HepG2 (cell line): ENCODE results near the gene MFSD6. TPM values are rescaled to one million over a fixed set of nuclear protein-coding genes. Genes with fewer than 3 reads are reported as not detected.

ENCODE experiments used
- ATAC-seq: fragments of 200-7000 bp; cut with Tn5 transposase; 3 replicates; pipeline ENCODE4 v1.9.1; 2020; ENCODE audit warnings: mild to moderate bottlenecking, moderate library complexity
- BruUV-seq: library from RNA; stranded (reverse); fragments of 400-500 nt; replicated peaks from 2 replicates; lab custom pipeline; 2021; lab: Mats Ljungman, UMichigan
- CTCF ChIA-PET: fragments of 300-600 bp; formaldehyde crosslinking; extraction: SDS; loops from one replicate; lab custom pipeline; 2021; ENCODE audit warnings: low total read pairs, inconsistent platforms, low intra/inter-chr PET ratio; lab: Yijun Ruan, JAX
- POLR2A ChIA-PET: fragments of 350-600 bp; sonication (Branson Sonifier 250); formaldehyde crosslinking; loops from one replicate; lab custom pipeline; 2020; ENCODE audit warnings: antibody characterized with exemption, inconsistent platforms; lab: Yijun Ruan, JAX
- DNase-seq: peaks from one replicate; pipeline ENCODE4 v3.0.0-alpha.2; 2015; ENCODE audit warnings: low spot score
- FAIRE-seq: peaks from 3 replicates; lab custom pipeline; 2011; peaks lifted over from hg19 to GRCh38; lab: Jason Lieb, UNC
- H2AFZ ChIP-seq: one replicate; pipeline ENCODE4 v1.6.1; 2011; ENCODE audit warnings: low read length, inconsistent platforms
- H3K27ac ChIP-seq: fragments of 300-600 bp; 3 replicates; pipeline ENCODE4 v1.8.0; 2011; ENCODE audit warnings: mixed run types, mild to moderate bottlenecking, mixed read lengths, low read length, inconsistent platforms; ENCODE audit not compliant: insufficient read depth; ENCODE audit errors: extremely low read length
- H3K27me3 ChIP-seq, 2 experiments: fragments of 200-600 bp in 1 of 2; 2 replicates in 1 of 2; 3 replicates in 1 of 2; pipeline versions ENCODE4 v1.6.0 to v1.8.0; 2011; ENCODE audit warnings: low read length in 2 of 2, mild to moderate bottlenecking in 2 of 2, moderate library complexity in 2 of 2, inconsistent platforms in 1 of 2; ENCODE audit not compliant: insufficient read depth in 2 of 2, control insufficient read depth in 1 of 2
- H3K36me3 ChIP-seq, 2 experiments: fragments of 200-600 bp in 1 of 2; replicated peaks in 1 of 2; 2 replicates in 1 of 2; 3 replicates in 1 of 2; pipeline versions ENCODE4 v1.5.1 to v1.8.0; 2011; ENCODE audit warnings: low read length in 2 of 2, inconsistent platforms in 1 of 2; ENCODE audit not compliant: insufficient read depth in 2 of 2, control insufficient read depth in 1 of 2
- H3K4me1 ChIP-seq: 2 replicates; pipeline ENCODE4 v1.5.1; 2012; ENCODE audit warnings: low read length, inconsistent platforms; ENCODE audit not compliant: insufficient read depth
- H3K4me2 ChIP-seq: 2 replicates; pipeline ENCODE4 v1.6.0; 2011; ENCODE audit warnings: low read depth, low read length, inconsistent platforms
- H3K4me3 ChIP-seq, 3 experiments: fragments of 200-600 bp in 1 of 3; sonication (generic), shearing (Covaris generic) in 1 of 3; replicated peaks in 1 of 3; 2 replicates each; pipeline ENCODE4 v1.5.1; 2011 to 2016; ENCODE audit warnings: low read length in 3 of 3, inconsistent platforms in 2 of 3, low read depth in 2 of 3, mild to moderate bottlenecking in 2 of 3, control low read depth in 1 of 3, mixed read lengths in 1 of 3; ENCODE audit not compliant: insufficient read depth in 1 of 3
- H3K79me2 ChIP-seq: one replicate; pipeline ENCODE4 v1.6.1; 2011; ENCODE audit warnings: low read length, inconsistent platforms; ENCODE audit not compliant: insufficient read depth
- H3K9ac ChIP-seq: 2 replicates; pipeline ENCODE4 v1.6.0; 2011; ENCODE audit warnings: mild to moderate bottlenecking, low read depth, low read length, inconsistent platforms; ENCODE audit not compliant: insufficient read depth
- H3K9me3 ChIP-seq: 2 replicates; pipeline ENCODE4 v1.5.1; 2012; ENCODE audit warnings: mild to moderate bottlenecking, low read length
- H4K20me1 ChIP-seq: 2 replicates; pipeline ENCODE4 v1.6.0; 2011; ENCODE audit warnings: inconsistent platforms, mild to moderate bottlenecking, low read length, moderate library complexity; ENCODE audit not compliant: insufficient read depth
- ATF4 ChIP-seq, 2 experiments: fragments of 450-650 bp in 1 of 2; sonication (generic) in 1 of 2; formaldehyde crosslinking; IDR thresholded peaks; 2 replicates each; pipeline versions ENCODE4 v1.5.0 to v1.8.0; 2020 to 2022; ENCODE audit warnings: mild to moderate bottlenecking in 1 of 2, missing genetic modification reagents in 1 of 2
- CENPBD1 ChIP-seq: sonication (generic); formaldehyde crosslinking; IDR thresholded peaks from 2 replicates; pipeline ENCODE4 v1.8.0; 2022; ENCODE audit warnings: missing genetic modification reagents, low read depth, mild to moderate bottlenecking, borderline replicate concordance
- DRAP1 ChIP-seq: IDR thresholded peaks from 2 replicates; pipeline ENCODE4 v1.6.1; 2016; ENCODE audit warnings: missing genetic modification reagents, missing compliant biosample characterization
- FOSL2 ChIP-seq: sonication (generic); formaldehyde crosslinking; IDR thresholded peaks from 2 replicates; pipeline ENCODE4 v1.4.0; 2020; ENCODE audit warnings: missing genetic modification reagents
- KLF6 ChIP-seq: IDR thresholded peaks from 2 replicates; pipeline ENCODE4 v1.8.0; 2016; ENCODE audit warnings: missing biosample characterization, missing genetic modification reagents
- MTF1 ChIP-seq: sonication (generic); formaldehyde crosslinking; IDR thresholded peaks from 2 replicates; pipeline ENCODE4 v1.5.0; 2020; ENCODE audit warnings: missing genetic modification reagents
- MYC ChIP-seq: sonication (generic); formaldehyde crosslinking; IDR thresholded peaks from 2 replicates; pipeline ENCODE4 v1.9.0; 2021; ENCODE audit warnings: missing genetic modification reagents, borderline replicate concordance
- NFRKB ChIP-seq: fragments of 450-650 bp; IDR thresholded peaks from 2 replicates; pipeline ENCODE4 v1.6.1; 2017
- NR2F2 ChIP-seq: IDR thresholded peaks from 2 replicates; pipeline ENCODE4 v1.6.1; 2012; ENCODE audit warnings: low read depth, inconsistent platforms, borderline replicate concordance
- PITX1 ChIP-seq: sonication (generic); formaldehyde crosslinking; IDR thresholded peaks from 2 replicates; pipeline ENCODE4 v1.5.1; 2020; ENCODE audit warnings: mild to moderate bottlenecking, missing genetic modification reagents
- RBM39 ChIP-seq: fragments of 200-400 bp; formaldehyde crosslinking; IDR thresholded peaks from one replicate; pipeline ENCODE4 v1.6.1; 2018; ENCODE audit warnings: antibody characterized with exemption, mild to moderate bottlenecking, low read depth, low read length; ENCODE audit not compliant: poor library complexity, severe bottlenecking
- SNAPC2 ChIP-seq: sonication (generic); formaldehyde crosslinking; IDR thresholded peaks from 2 replicates; pipeline ENCODE4 v1.8.1; 2022; ENCODE audit warnings: mild to moderate bottlenecking, missing genetic modification reagents
- SP2 ChIP-seq: sonication (generic); formaldehyde crosslinking; IDR thresholded peaks from 2 replicates; pipeline ENCODE4 v1.5.1; 2020; ENCODE audit warnings: mild to moderate bottlenecking, missing genetic modification reagents
- XRCC5 ChIP-seq: fragments of 200-400 bp; formaldehyde crosslinking; optimal IDR thresholded peaks from 2 replicates; pipeline ENCODE3; 2017; ENCODE audit warnings: mild to moderate bottlenecking, low read length
- ZNF33A ChIP-seq: sonication (generic); formaldehyde crosslinking; IDR thresholded peaks from 2 replicates; pipeline ENCODE4 v1.5.1; 2020; ENCODE audit warnings: missing genetic modification reagents, mild to moderate bottlenecking, moderate library complexity, borderline replicate concordance
- ZNF781 ChIP-seq: sonication (generic); formaldehyde crosslinking; IDR thresholded peaks from 2 replicates; pipeline ENCODE4 v1.5.1; 2020; ENCODE audit warnings: borderline replicate concordance, mild to moderate bottlenecking, missing genetic modification reagents; ENCODE audit errors: not compliant biosample characterization
- ZNF782 ChIP-seq: sonication (generic); formaldehyde crosslinking; IDR thresholded peaks from 2 replicates; pipeline ENCODE4 v1.4.0; 2020; ENCODE audit warnings: missing genetic modification reagents, mild to moderate bottlenecking, borderline replicate concordance
- WGBS: methylation state at CpG from one replicate; pipeline ENCODE4 v1.1.6; 2017; ENCODE audit warnings: low lambda C conversion rate; 5-methylcytosine and 5-hydroxymethylcytosine counted together
- in situ Hi-C: cut with HindIII; loops from 2 replicates; pipeline ENCODE4 v1.10.0; 2017; ENCODE audit warnings: low pct_unique_long_range_greater_than_20kb; ENCODE audit not compliant: extremely low pct_ligation_motif_present
- intact Hi-C: fragments of 100-400 bp; cut with micrococcal nuclease; formaldehyde crosslinking; loops from one replicate; pipeline ENCODE4 v1.10.0; 2022; ENCODE audit not compliant: unreplicated experiment
- polyA plus RNA-seq, 8 experiments: library from polyadenylated mRNA; depleted of rRNA in 3 of 8; stranded (reverse) in 7 of 8; unstranded in 1 of 8; fragments of >200 nt; fragmentation: Illumina TruSeq in 4 of 8; extraction: Trizol in 4 of 8; gene quantifications; 2 replicates each; pipeline versions ENCODE4 v1.2.1 to v1.2.3, GENCODE V29; 2011 to 2016; ENCODE audit warnings: low read depth in 4 of 8, missing spikeins in 1 of 8, mixed read lengths in 1 of 8; ENCODE audit not compliant: insufficient read depth in 1 of 8
- total RNA-seq, 5 experiments: library from RNA; depleted of rRNA; stranded (reverse); fragments of >200 nt; fragmentation: Illumina TruSeq; extraction: Trizol; gene quantifications; 2 replicates each; pipeline ENCODE4 v1.2.3, GENCODE V29; 2016; ENCODE audit warnings: low read depth in 1 of 5
- TF ChIP-seq, protein P1 (sequence below): IDR thresholded peaks from 2 replicates; pipeline ENCODE4 v1.6.1; 2016; ENCODE audit warnings: low read depth, missing genetic modification reagents, missing compliant biosample characterization

The MFSD6 gene
- total and polyA plus RNA-seq, 2 of the 13 experiments (the other 11 are each of a cell fraction or from before 2014, with no cell fraction given): 0.92 to 1.4 TPM

DNA sequence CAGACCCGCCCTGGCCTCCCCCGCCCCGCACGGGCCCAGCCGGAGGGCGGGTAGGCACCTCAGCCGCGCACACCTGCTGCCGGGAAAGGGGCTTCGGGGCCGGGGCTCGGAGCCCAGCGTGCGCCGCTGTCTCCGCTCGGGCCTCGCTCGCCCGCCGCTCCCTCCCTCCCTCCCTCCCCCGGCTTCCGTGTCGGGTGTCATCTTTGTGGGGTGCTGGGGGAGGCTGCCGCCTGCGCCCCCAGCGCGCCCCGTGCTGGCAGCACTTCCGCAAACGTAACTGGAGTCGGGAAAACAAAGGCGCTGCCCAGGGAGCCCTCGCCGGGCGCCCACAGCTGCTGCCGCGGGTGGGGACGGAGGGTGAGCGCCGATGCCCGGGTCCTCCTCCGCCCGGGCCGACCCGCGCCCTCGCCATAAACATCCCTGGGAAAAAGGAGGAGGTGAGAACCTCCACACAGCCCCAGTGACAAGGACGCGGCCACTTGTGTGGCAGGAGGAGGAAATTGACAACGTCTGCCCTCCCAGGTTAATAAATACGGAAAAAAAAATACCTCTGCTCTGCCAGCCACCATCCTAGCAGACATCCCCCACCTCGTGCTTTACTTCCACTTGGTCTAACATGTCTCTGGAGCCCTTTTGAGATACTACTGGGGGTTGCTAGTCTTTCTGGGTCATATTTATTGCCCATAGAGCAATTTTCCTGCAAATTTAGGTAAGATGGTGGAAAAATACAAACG, 550 bp downstream of the MFSD6 start:
- no peak overlapping the region for H3K27ac ChIP-seq
- no peaks in the 10 kb centered on the region for H3K36me3 ChIP-seq
- 4% methylated on average over 23 of the region's 54 CpGs for WGBS
- peak overlapping the region; percentile 62 to 73 (median 63) for H3K4me3 ChIP-seq
- H4K20me1 ChIP-seq: no peaks in the 10 kb centered on the region
- H3K79me2 ChIP-seq: no peaks in the 10 kb centered on the region
- H3K4me2 ChIP-seq: peak overlapping the region; percentile 78
- H2AFZ ChIP-seq: no peak overlapping the region
- peaks cover 3 to 35% of the 10 kb centered on the region in 2 experiments; a peak in 4 of 5 replicates for H3K27me3 ChIP-seq
- in situ Hi-C loops (no loop called here), intact Hi-C loops (no loop called here)
- ATAC-seq: peak; percentile 62
- ChIA-PET CTCF (no interaction called here), POLR2A (no interaction called here)
- DNase-seq: no peak
- peaks cover 14% of the 10 kb centered on the region for H3K4me1 ChIP-seq
- no TSS peak for BruUV-seq
- no peaks in the 10 kb centered on the region for H3K9me3 ChIP-seq
- FAIRE-seq: no peak
- H3K9ac ChIP-seq: no peak overlapping the region
- TF ChIP-seq NFRKB (no peak), ATF4 (CRISPR knock-in tag; IDR thresholded peaks at IDR 0.05) (no peak), ZNF782 (no peak), PITX1 (no peak), FOSL2 (CRISPR knock-in tag) (no peak), ZNF781 (CRISPR knock-in tag) (no peak), MTF1 (CRISPR knock-in tag) (no peak), RBM39 (no peak), KLF6 (CRISPR knock-in tag) (no peak), MYC (CRISPR knock-in tag) (0 out of 2 replicates have a peak, but pooled peaks have one; percentile 6), NR2F2 (no peak), DRAP1 (CRISPR knock-in tag) (no peak), SP2 (no peak), ZNF33A (CRISPR knock-in tag) (no peak), SNAPC2 (no peak), XRCC5 (peak; percentile 13), CENPBD1 (CRISPR knock-in tag) (no peak)
- TF ChIP-seq, protein P1, sequence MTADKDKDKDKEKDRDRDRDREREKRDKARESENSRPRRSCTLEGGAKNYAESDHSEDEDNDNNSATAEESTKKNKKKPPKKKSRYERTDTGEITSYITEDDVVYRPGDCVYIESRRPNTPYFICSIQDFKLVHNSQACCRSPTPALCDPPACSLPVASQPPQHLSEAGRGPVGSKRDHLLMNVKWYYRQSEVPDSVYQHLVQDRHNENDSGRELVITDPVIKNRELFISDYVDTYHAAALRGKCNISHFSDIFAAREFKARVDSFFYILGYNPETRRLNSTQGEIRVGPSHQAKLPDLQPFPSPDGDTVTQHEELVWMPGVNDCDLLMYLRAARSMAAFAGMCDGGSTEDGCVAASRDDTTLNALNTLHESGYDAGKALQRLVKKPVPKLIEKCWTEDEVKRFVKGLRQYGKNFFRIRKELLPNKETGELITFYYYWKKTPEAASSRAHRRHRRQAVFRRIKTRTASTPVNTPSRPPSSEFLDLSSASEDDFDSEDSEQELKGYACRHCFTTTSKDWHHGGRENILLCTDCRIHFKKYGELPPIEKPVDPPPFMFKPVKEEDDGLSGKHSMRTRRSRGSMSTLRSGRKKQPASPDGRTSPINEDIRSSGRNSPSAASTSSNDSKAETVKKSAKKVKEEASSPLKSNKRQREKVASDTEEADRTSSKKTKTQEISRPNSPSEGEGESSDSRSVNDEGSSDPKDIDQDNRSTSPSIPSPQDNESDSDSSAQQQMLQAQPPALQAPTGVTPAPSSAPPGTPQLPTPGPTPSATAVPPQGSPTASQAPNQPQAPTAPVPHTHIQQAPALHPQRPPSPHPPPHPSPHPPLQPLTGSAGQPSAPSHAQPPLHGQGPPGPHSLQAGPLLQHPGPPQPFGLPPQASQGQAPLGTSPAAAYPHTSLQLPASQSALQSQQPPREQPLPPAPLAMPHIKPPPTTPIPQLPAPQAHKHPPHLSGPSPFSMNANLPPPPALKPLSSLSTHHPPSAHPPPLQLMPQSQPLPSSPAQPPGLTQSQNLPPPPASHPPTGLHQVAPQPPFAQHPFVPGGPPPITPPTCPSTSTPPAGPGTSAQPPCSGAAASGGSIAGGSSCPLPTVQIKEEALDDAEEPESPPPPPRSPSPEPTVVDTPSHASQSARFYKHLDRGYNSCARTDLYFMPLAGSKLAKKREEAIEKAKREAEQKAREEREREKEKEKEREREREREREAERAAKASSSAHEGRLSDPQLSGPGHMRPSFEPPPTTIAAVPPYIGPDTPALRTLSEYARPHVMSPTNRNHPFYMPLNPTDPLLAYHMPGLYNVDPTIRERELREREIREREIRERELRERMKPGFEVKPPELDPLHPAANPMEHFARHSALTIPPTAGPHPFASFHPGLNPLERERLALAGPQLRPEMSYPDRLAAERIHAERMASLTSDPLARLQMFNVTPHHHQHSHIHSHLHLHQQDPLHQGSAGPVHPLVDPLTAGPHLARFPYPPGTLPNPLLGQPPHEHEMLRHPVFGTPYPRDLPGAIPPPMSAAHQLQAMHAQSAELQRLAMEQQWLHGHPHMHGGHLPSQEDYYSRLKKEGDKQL: no peak
